ENCODE data around the gene PRRC2A.
A peak's percentile ranks its signal among the peaks of the same experiment; 100 is the strongest.

The PRRC2A gene

DNA sequence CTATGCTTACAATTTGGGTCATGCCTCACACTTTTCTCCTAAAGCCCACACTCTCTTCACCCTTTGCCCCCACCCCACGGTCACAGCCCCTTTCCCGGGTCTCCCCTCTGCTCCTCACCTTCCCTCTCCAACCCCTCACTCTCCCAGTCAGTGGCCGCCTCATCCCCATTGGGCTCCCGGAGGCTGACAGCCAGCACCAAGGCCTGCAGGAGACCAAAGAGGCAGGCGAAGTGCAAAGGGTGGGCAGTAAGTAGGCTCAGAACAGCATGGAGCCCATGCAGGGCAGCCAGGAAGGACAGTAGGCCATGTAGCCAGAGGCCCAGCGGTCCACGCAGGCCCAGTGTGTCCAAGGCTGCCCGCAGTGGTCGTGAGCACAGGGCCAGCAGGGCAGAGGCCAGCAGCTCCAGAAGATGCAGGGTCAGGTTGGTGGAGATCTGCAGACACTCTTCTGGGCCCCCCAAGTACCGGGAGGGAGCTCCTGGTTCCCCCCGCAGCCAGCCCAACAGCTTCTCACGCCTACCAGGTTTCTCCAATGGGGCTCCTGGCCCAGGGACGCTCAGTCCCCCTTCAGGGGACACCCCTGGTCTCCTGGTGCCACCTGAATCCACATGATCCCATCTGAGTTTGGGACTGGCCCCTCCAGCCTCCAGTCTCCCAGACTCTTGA is 38.6 kb downstream of the PRRC2A start:
- H3K4me3 ChIP-seq (ENCODE audit: low read length), result peak overlapping the region; percentile 76; the same call in 1 of the 2 replicates

DNA sequence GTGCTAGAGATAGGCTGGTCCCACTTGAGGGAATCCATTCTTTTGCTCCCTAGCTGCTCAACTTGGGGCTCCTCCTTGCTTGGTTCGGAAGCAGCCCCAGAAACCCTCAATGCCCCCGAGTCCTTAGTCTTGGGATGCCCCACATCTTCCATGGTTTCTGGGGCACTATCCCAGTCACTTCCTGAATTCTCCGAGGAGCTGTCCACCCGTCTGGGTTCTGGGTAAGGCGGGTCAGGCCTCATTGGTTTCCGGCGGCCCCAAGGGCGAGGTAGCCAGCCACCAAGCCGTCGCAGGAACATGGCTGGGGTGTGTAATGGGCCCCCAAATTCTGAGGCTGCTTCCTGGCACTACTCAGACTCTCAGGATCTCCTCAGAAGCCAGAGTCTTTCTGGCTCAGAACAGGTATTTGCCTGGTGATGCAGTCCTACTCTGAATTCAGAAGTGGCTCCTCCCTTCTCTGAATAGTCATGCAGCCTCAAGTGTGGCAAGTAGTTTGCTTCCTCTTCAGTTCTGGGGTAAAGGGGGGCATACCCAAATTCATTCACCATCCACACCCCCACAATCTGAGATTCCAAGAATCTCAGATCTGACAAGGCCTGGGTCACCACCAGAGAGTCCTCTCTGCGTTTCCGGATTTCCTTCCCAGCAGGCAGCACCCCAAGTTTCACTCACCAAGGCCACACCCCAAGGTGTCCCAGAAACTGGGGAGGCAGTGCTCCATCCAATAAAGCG is 39.3 kb downstream of the PRRC2A start:
- H3K4me3 ChIP-seq (ENCODE audit: low read length), result peak overlapping the region; percentile 76
- TF ChIP-seq ZNF274 (IDR thresholded peaks at IDR 0.05; ENCODE audit: low read depth, low read length), result no peak

More for the DNA sequence above, 38.6 kb downstream of the PRRC2A start:
- TF ChIP-seq ZNF274 (IDR thresholded peaks at IDR 0.05; ENCODE audit: low read depth, low read length), result no peak

- no peak for TF ChIP-seq ZNF274 (IDR thresholded peaks at IDR 0.05; ENCODE audit: low read depth, low read length)
- peak within 1 kb of the TSS; percentile 76 for H3K4me3 ChIP-seq (ENCODE audit: low read length)
Measured at GRCh38 chr6:31660381-31661261, 40.1 kb downstream of the PRRC2A start, which contains the start of gene C6orf47. TSS of gene C6orf47 (minus strand) at chr6:31660778. CDS start at chr6:31659947, 831 bp downstream.

DNA sequence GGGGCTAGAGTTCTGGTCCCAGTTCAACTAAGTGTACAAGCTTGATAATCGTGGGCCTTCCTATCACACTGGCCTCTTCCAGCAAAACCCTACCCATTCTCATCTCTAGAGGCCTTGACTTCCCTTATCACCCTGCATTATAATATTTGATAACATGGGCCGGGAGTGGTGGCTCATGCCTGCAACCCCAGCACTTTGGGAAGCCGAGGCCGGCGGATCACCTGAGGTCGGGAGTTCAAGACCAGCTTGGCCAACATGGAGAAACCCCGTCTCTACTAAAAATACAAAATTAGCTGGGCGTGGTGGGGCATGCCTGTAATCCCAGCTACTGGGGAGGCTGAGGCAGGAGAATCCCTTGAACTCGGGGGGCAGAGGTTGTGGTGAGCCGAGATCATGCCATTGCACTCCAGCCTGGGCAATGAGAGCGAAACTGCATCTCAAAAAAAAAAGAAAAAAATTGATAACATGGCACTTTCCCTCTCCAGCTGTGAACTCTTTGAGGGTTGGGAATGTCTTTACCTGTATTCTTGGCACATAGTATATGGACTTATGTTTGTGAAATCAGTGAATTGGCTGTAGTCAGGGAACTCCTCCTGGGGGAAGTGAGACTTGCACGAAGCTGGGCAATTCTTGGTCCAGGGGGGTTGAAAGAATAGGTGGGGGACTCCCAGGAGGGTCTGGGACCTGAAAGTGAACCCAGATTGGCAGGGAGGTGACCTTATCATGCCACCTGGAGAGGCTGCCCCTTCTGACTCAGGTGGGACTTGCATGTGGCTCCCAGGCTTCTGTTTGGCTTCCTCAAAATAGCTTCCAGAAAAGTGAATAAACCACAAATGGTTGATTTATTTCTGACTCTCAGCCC is 41.0 kb downstream of the PRRC2A start:
- peak overlapping the region; percentile 76; the same call in 1 of the 2 replicates for H3K4me3 ChIP-seq (ENCODE audit: low read length)

GRCh38 chr6:31662124-31662723 is 41.7 kb downstream of the PRRC2A start:
- no peak for TF ChIP-seq ZNF274 (IDR thresholded peaks at IDR 0.05; ENCODE audit: low read depth, low read length)
- peak overlapping the region; percentile 1; the same call in 1 of the 2 replicates for H3K4me3 ChIP-seq (ENCODE audit: low read length)

More for the DNA sequence above, 41.0 kb downstream of the PRRC2A start:
- TF ChIP-seq ZNF274 (IDR thresholded peaks at IDR 0.05; ENCODE audit: low read depth, low read length), result no peak

DNA sequence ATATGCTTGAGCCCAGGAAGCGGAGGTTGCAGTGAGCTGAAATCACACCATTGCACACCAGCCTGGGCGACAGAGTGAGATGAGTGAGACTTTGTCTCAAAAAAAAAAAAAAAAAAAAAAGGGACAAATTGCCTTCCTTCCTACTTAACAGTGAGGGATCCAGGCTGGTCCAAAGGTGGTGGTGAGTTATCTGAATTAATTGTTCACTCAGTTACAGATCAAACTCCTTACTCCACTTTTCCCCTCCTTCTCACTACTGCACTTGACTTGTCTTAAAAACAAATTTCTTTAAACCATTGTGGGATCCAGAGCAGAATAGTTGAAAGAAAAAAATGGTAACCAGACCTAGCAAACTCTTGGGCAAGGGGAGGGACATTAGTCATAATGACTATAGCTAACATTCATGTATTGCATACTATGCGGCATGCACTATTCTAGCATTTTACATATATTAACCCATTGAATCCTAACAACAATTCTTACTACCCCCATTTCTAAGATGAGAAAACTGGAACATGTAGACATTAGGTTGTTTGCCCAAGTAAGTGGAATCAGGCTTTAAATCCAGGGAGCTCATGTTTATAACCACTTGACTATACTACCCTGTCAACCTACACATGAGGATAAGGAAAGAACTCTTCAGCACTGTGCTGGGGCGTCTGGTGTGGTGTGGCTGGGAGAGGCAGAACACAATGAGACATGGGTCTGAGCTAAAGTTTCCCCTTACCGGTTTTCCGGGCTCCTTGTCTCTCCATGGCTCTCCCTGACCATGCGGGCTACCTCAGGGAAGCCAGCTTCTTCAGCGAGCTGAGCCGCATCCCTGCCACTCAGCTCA is 42.8 kb downstream of the PRRC2A start:
- TF ChIP-seq ZNF274 (IDR thresholded peaks at IDR 0.05; ENCODE audit: low read depth, low read length), result no peak

GRCh38 chr6:31663961-31664789 is 43.7 kb downstream of the PRRC2A start:
- no peak for TF ChIP-seq ZNF274 (IDR thresholded peaks at IDR 0.05; ENCODE audit: low read depth, low read length)
- H3K4me3 ChIP-seq (ENCODE audit: low read length), result peak overlapping the region; percentile 91

More for the DNA sequence above, 42.8 kb downstream of the PRRC2A start:
- H3K4me3 ChIP-seq (ENCODE audit: low read length), result peak overlapping the region; percentile 91; the same call in 1 of the 2 replicates

DNA sequence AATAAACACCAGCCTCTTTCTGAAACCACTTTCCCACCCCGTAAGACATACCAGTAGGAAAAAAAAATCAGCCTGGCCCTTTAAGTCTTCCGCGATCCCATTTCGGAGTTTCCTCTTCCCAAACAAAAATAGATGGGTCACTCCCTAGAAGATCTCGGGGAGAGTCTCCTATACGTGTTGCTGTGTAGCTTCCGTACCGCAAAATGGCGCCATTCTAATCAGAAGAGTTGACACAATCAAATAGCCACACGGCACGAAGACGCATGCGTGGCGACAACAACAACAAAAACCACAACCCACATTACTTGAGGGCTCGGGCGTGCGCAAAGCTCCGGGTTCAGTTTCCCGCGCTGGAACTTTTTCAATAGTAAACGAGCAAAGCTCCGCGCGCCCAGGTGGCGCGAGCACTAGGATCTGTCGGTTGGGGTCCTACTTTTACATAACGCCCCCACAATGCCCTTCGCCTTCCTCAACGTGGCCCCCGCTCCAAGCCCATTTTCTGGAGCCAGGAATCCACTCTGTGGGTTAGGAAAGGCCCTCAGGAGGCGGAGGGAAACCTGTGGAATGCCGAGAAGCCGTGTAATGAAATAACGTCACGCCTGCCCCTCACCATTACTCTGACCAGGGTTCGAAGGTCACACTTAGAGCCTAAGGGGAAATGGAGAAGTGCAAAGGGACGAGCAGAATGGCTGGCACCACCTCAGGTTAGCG is 44.4 kb downstream of the PRRC2A start, which contains the start of gene GPANK1:
GPANK1 (minus strand) TSS at position 208 of the 711 bp plus-strand sequence. CDS start 519 bp downstream, outside the sequence.
- peak within 1 kb of the TSS; percentile 91 for H3K4me3 ChIP-seq (ENCODE audit: low read length)
- no peak for TF ChIP-seq ZNF274 (IDR thresholded peaks at IDR 0.05; ENCODE audit: low read depth, low read length)

GRCh38 chr6:31665501-31666336 is 45.2 kb downstream of the PRRC2A start, which contains the start of gene CSNK2B:
TSS of gene CSNK2B (plus strand) at chr6:31666080. CDS start at chr6:31666832, 752 bp downstream.
- peak within 1 kb of the TSS; percentile 93 for H3K4me3 ChIP-seq (ENCODE audit: low read length)
- TF ChIP-seq ZNF274 (IDR thresholded peaks at IDR 0.05; ENCODE audit: low read depth, low read length), result no peak
